Spleen (tissue), 11 donors: ENCODE results near the gene EIF4A3. TPM values are rescaled to one million over a fixed set of nuclear protein-coding genes. Genes with fewer than 3 reads are reported as not detected.
A peak's percentile ranks its signal among the peaks of the same experiment; 100 is the strongest.

Source experiments
- DNase-seq: peaks from one replicate; pipeline ENCODE4 v3.0.0-alpha.2; 2020
- H3K27ac ChIP-seq, 8 donors: fragments of 200-600 bp; sonication (generic) in 7 of 8; 1 replicate in 4 of 8; 2 replicates in 4 of 8; pipeline versions ENCODE4 v1.5.0 to v1.8.0; 2016 to 2021; ENCODE audit warnings: inconsistent platforms in 4 of 8, mild to moderate bottlenecking in 4 of 8, moderate library complexity in 1 of 8
- H3K27me3 ChIP-seq, 7 donors: fragments of 200-600 bp; sonication (generic) in 6 of 7; replicated peaks in 1 of 7; 1 replicate in 4 of 7; 2 replicates in 3 of 7; pipeline versions ENCODE4 v1.5.0 to v1.8.0; 2016 to 2021; ENCODE audit warnings: inconsistent platforms in 3 of 7, mild to moderate bottlenecking in 1 of 7
- H3K36me3 ChIP-seq, 6 donors: fragments of 200-600 bp; sonication (generic) in 5 of 6; 1 replicate in 4 of 6; 2 replicates in 2 of 6; pipeline versions ENCODE4 v1.5.0 to v1.8.0; 2016 to 2021; ENCODE audit warnings: inconsistent platforms in 2 of 6
- H3K4me1 ChIP-seq, 6 donors: fragments of 200-600 bp; sonication (generic) in 5 of 6; 1 replicate in 3 of 6; 2 replicates in 3 of 6; pipeline versions ENCODE4 v1.5.0 to v1.8.0; 2016 to 2021; ENCODE audit warnings: inconsistent platforms in 3 of 6
- H3K4me3 ChIP-seq, 8 donors: fragments of 200-600 bp; sonication (generic) in 7 of 8; 1 replicate in 4 of 8; 2 replicates in 4 of 8; pipeline versions ENCODE4 v1.5.0 to v1.8.0; 2016 to 2021; ENCODE audit warnings: inconsistent platforms in 4 of 8, mild to moderate bottlenecking in 4 of 8, moderate library complexity in 2 of 8
- H3K9me3 ChIP-seq, 8 donors: fragments of 200-600 bp; sonication (generic) in 7 of 8; 1 replicate in 4 of 8; 2 replicates in 4 of 8; pipeline versions ENCODE4 v1.5.0 to v1.8.0; 2016 to 2021; ENCODE audit warnings: inconsistent platforms in 4 of 8
- CTCF ChIP-seq, 11 experiments: fragments of 200-600 bp in 7 of 11; fragments of 450-650 bp in 4 of 11; sonication (generic) in 4 of 11; IDR thresholded peaks in 8 of 11; conservative IDR thresholded peaks in 3 of 11; 1 replicate in 7 of 11; 2 replicates in 4 of 11; pipeline versions ENCODE4 v1.4.0 to v1.8.0; 2016 to 2021; ENCODE audit warnings: antibody characterized with exemption in 11 of 11, inconsistent platforms in 4 of 11, mild to moderate bottlenecking in 1 of 11
- POLR2A ChIP-seq, 3 donors: fragments of 450-650 bp; IDR thresholded peaks; one replicate each; pipeline ENCODE4 v1.5.1; 2017; ENCODE audit warnings: antibody characterized with exemption in 3 of 3, mild to moderate bottlenecking in 1 of 3
- POLR2AphosphoS5 ChIP-seq, 3 donors: sonication (generic); formaldehyde crosslinking; IDR thresholded peaks; one replicate each; pipeline ENCODE4 v1.5.1; 2017; ENCODE audit warnings: antibody characterized with exemption in 3 of 3
- WGBS, 5 donors: extraction: QIAGEN DNeasy Blood & Tissue Kit in 3 of 5; methylation state at CpG; one replicate each; pipeline versions ENCODE4 v1.1.5 to v1.1.7; 2013 to 2018; 5-methylcytosine and 5-hydroxymethylcytosine counted together
- intact Hi-C: fragments of 100-400 bp; cut with DNase I; formaldehyde crosslinking; loops from one replicate; pipeline ENCODE4 v1.15.0; 2023; ENCODE audit warnings: low total_unique reads
- polyA plus RNA-seq, 3 donors: library from polyadenylated mRNA; stranded (reverse); fragments of 200-250 nt; gene quantifications; one replicate each; pipeline ENCODE4 v1.2.1, GENCODE V29; 2013
- total RNA-seq, 7 donors: library from RNA; depleted of rRNA in 3 of 7; stranded (reverse); fragments of >200 nt in 3 of 7; fragmentation: NEBNext Ultra II Directional in 4 of 7; extraction: Animal tissue kit (Norgen Biotek cat#: 25700) in 4 of 7; gene quantifications; one replicate each; pipeline versions ENCODE4 v1.1.0 to v1.2.1, GENCODE V29; 2016 to 2021
- donor health status: healthy with polysubstance abuse.
- donor health status: DM: no; HTN: no; CAD: no; lungs with moderate emphysema.
- donor health status: DM: no; HTN: no; CAD: no.
- donor health status: Bipolar disorder and iron deficiency.
- donor health status: healthy.
- donor health status: DM: no; HTN: no; CAD: no.
- donor health status: DM: yes; HTN: yes; CAD: no.

The EIF4A3 gene
- total and polyA plus RNA-seq, 10 donors, result 37.3 to 79.5 (median 63.6) TPM

DNA sequence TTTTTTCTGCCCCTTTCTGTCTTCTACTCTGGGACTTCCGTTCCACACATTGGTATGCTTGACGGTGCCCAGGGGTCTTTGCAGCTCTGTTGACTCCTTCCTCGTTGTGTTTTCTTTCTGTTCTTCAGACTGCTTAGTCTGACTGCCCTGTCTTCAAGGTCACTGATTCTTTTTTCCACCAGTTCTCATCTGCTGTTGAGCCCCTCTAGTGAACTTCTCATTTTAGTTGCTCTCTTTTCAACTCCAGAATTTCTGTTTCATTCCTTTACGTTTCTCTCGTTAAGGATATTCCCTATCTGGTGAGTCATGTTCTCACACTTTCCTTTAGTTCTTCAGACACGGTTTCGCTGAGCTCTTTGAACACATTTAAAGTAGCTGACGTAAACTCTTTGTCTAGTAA, 31.8 kb downstream of the EIF4A3 start:
- Histone ChIP-seq H3K4me3 (no peak overlapping the region), H3K36me3 (peaks cover 0 to 65% (median 0%) of the 10 kb centered on the region in 6 donors), H3K4me1 (peaks cover 0 to 10% (median 4%) of the 10 kb centered on the region in 6 donors), H3K27me3 (no peaks in the 10 kb centered on the region), H3K27ac (no peak overlapping the region), H3K9me3 (peaks cover 0 to 10% (median 0%) of the 10 kb centered on the region in 8 donors)
- TF ChIP-seq POLR2A (IDR thresholded peaks at IDR 0.05) (no peak), CTCF (IDR thresholded peaks at IDR 0.05 in 8 of 11, conservative IDR thresholded peaks at IDR 0.05 in 3 of 11) (no peak), POLR2AphosphoS5 (IDR thresholded peaks at IDR 0.05) (no peak)
- DNase-seq, result no peak
- intact Hi-C loops, result no loop called here
- WGBS, 5 donors, result 89 to 91% (median 90%) methylated on average over 8 of the region's 8 CpGs

DNA sequence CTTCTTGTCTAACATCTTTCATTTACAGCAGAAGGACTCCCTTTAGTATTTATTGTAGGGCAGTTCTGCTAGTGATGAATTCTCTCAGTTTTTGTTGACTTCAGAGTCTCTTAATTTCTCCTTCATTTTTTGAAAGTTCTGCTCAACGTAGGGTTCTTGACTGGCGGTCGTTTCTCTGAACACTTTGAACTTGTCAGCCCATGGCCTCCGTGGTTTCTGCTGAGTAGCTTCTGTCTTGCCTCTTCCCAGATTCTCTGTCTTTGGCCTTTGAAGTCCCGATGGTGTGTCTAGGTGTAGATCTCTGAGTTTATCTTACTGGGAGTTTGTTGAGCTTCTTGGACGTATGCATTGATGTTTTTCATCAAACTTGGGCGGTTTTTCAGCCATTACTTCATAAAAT, 32.2 kb downstream of the EIF4A3 start:
- no peak for DNase-seq
- TF ChIP-seq POLR2A (IDR thresholded peaks at IDR 0.05), result no peak
- TF ChIP-seq CTCF (IDR thresholded peaks at IDR 0.05 in 8 of 11, conservative IDR thresholded peaks at IDR 0.05 in 3 of 11), result no peak
- TF ChIP-seq POLR2AphosphoS5 (IDR thresholded peaks at IDR 0.05), result no peak

GRCh38 chr17:80113033-80113484, 33.9 kb downstream of the EIF4A3 start:
- TF ChIP-seq POLR2A (IDR thresholded peaks at IDR 0.05) (no peak), CTCF (IDR thresholded peaks at IDR 0.05 in 8 of 11, conservative IDR thresholded peaks at IDR 0.05 in 3 of 11) (no peak), POLR2AphosphoS5 (IDR thresholded peaks at IDR 0.05) (no peak)
- H3K4me3 ChIP-seq, result no peak overlapping the region
- WGBS, 5 donors, result 71 to 83% (median 78%) methylated on average over 9 to 20 of the region's 20 CpGs
- peaks cover 0 to 10% (median 6%) of the 10 kb centered on the region in 6 donors for H3K4me1 ChIP-seq
- no peak overlapping the region for H3K27ac ChIP-seq
- peaks cover 0 to 65% (median 0%) of the 10 kb centered on the region in 6 donors for H3K36me3 ChIP-seq
- DNase-seq, result peak; percentile 67
- no peaks in the 10 kb centered on the region for H3K27me3 ChIP-seq
- intact Hi-C loops, result no loop called here
- peaks cover 0 to 10% (median 0%) of the 10 kb centered on the region in 8 donors for H3K9me3 ChIP-seq

More for the DNA sequence above, 32.2 kb downstream of the EIF4A3 start:
- Histone ChIP-seq H3K36me3 (peaks cover 0 to 68% (median 0%) of the 10 kb centered on the region in 6 donors), H3K4me3 (no peak overlapping the region), H3K4me1 (peaks cover 0 to 10% (median 5%) of the 10 kb centered on the region in 6 donors), H3K27me3 (no peaks in the 10 kb centered on the region), H3K27ac (no peak overlapping the region), H3K9me3 (peaks cover 0 to 10% (median 0%) of the 10 kb centered on the region in 8 donors)
- intact Hi-C loops, result no loop called here
- WGBS, 5 donors, result 73 to 88% (median 85%) methylated on average over 7 of the region's 7 CpGs

DNA sequence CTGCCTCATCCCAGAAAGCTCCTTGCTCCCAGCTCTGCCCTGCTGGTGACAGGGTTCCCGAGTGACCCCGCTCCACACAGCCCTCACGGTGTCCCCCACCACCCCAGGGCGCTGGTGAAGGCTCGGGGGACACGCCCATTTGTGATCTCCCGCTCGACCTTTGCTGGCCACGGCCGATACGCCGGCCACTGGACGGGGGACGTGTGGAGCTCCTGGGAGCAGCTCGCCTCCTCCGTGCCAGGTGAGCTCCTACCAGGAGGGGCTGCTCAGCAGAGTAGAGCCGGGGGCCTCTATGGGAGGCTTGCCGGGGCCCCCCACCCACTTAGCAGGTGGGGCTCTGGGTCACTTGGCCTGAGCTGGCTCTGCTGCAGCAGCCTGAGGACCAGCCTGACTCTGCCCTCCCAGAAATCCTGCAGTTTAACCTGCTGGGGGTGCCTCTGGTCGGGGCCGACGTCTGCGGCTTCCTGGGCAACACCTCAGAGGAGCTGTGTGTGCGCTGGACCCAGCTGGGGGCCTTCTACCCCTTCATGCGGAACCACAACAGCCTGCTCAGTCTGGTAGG, 34.4 kb downstream of the EIF4A3 start:
- Histone ChIP-seq H3K36me3 (peaks cover 0 to 65% (median 0%) of the 10 kb centered on the region in 6 donors), H3K9me3 (peaks cover 0 to 10% (median 0%) of the 10 kb centered on the region in 8 donors), H3K4me1 (peaks cover 0 to 8% (median 4%) of the 10 kb centered on the region in 6 donors), H3K27ac (no peak overlapping the region), H3K4me3 (no peak overlapping the region), H3K27me3 (no peaks in the 10 kb centered on the region)
- intact Hi-C loops, result no loop called here
- TF ChIP-seq CTCF (IDR thresholded peaks at IDR 0.05 in 8 of 11, conservative IDR thresholded peaks at IDR 0.05 in 3 of 11) (no peak), POLR2AphosphoS5 (IDR thresholded peaks at IDR 0.05) (peak in 1 of 3 donors; percentile 30), POLR2A (IDR thresholded peaks at IDR 0.05) (no peak)
- DNase-seq, result peak; percentile 66
- 80 to 96% (median 92%) methylated on average over 12 to 24 of the region's 24 CpGs for WGBS, 5 donors
